Endodermal cell (in vitro differentiated cells): Measurements from ENCODE around the gene RXRA. TPM values are rescaled to one million over a fixed set of nuclear protein-coding genes. Genes with fewer than 3 reads are reported as not detected.

ENCODE experiments used
- DNase-seq: peaks from one replicate; pipeline ENCODE4 v3.0.0-alpha.2; 2017
- H3K27ac ChIP-seq: 2 replicates; pipeline ENCODE4 v1.5.1; 2013; ENCODE audit warnings: mild to moderate bottlenecking, low read depth, low read length, moderate library complexity
- H3K27me3 ChIP-seq: 2 replicates; pipeline ENCODE4 v1.6.1; 2013; ENCODE audit warnings: mild to moderate bottlenecking, low read length, moderate library complexity; ENCODE audit not compliant: insufficient read depth, control insufficient read depth, poor library complexity, severe bottlenecking
- H3K36me3 ChIP-seq: 2 replicates; pipeline ENCODE4 v1.7.0; 2013; ENCODE audit warnings: mild to moderate bottlenecking, low read length, moderate library complexity; ENCODE audit not compliant: control insufficient read depth, insufficient read depth
- H3K4me1 ChIP-seq: one replicate; pipeline ENCODE4 v1.7.0; 2013; ENCODE audit warnings: low read length; ENCODE audit not compliant: control insufficient read depth, insufficient read depth
- H3K4me3 ChIP-seq: 2 replicates; pipeline ENCODE4 v1.5.1; 2013; ENCODE audit warnings: mild to moderate bottlenecking, low read length, moderate library complexity
- H3K9ac ChIP-seq: 2 replicates; pipeline ENCODE4 v1.6.1; 2013; ENCODE audit warnings: mild to moderate bottlenecking, low read length, moderate library complexity; ENCODE audit not compliant: poor library complexity, severe bottlenecking; ENCODE audit errors: extremely low read depth
- H3K9me3 ChIP-seq: 2 replicates; pipeline ENCODE4 v1.6.1; 2013; ENCODE audit warnings: mild to moderate bottlenecking, low read length, moderate library complexity; ENCODE audit not compliant: control insufficient read depth
- H3K27ac Mint-ChIP-seq: 2 replicates; pipeline ENCODE4 v1.8.0; 2020; ENCODE audit warnings: mixed read lengths
- H3K27me3 Mint-ChIP-seq: 2 replicates; pipeline ENCODE4 v1.8.0; 2021; ENCODE audit warnings: mild to moderate bottlenecking, mixed read lengths; ENCODE audit not compliant: insufficient read depth
- H3K36me3 Mint-ChIP-seq: 2 replicates; pipeline ENCODE4 v1.8.0; 2020; ENCODE audit warnings: low read depth, mixed read lengths
- H3K4me1 Mint-ChIP-seq: 2 replicates; pipeline ENCODE4 v1.8.0; 2020; ENCODE audit warnings: mixed read lengths
- H3K4me3 Mint-ChIP-seq: 2 replicates; pipeline ENCODE4 v1.8.0; 2020; ENCODE audit warnings: mild to moderate bottlenecking, moderate library complexity, mixed read lengths
- H3K9me3 Mint-ChIP-seq: 2 replicates; pipeline ENCODE4 v1.8.0; 2020; ENCODE audit warnings: mild to moderate bottlenecking, mixed read lengths
- WGBS, 2 experiments: methylation state at CpG; one replicate each; pipeline versions ENCODE4 v1.1.5 to v1.1.7; 2013; ENCODE audit warnings: missing lambda C conversion rate in 2 of 2, mixed read lengths in 1 of 2; ENCODE audit not compliant: insufficient coverage in 1 of 2, insufficient read length in 1 of 2; 5-methylcytosine and 5-hydroxymethylcytosine counted together
- total RNA-seq, 2 donors: library from RNA; stranded (reverse); fragmentation: NEBNext Ultra II Directional in 1 of 2; extraction: Animal tissue kit (Norgen Biotek cat#: 25700) in 1 of 2; gene quantifications; 2 replicates in 1 of 2; 3 replicates in 1 of 2; pipeline ENCODE4 v1.2.1, GENCODE V29; 2021
- TF ChIP-seq, protein P1 (sequence below): fragments of 200-600 bp; sonication (generic); conservative IDR thresholded peaks from 2 replicates; pipeline ENCODE4 v1.5.0; 2021; ENCODE audit warnings: antibody characterized with exemption, mild to moderate bottlenecking

RXRA gene
- total RNA-seq, 2 donors from 2014 or later, result 58.3 to 70.6 TPM

DNA sequence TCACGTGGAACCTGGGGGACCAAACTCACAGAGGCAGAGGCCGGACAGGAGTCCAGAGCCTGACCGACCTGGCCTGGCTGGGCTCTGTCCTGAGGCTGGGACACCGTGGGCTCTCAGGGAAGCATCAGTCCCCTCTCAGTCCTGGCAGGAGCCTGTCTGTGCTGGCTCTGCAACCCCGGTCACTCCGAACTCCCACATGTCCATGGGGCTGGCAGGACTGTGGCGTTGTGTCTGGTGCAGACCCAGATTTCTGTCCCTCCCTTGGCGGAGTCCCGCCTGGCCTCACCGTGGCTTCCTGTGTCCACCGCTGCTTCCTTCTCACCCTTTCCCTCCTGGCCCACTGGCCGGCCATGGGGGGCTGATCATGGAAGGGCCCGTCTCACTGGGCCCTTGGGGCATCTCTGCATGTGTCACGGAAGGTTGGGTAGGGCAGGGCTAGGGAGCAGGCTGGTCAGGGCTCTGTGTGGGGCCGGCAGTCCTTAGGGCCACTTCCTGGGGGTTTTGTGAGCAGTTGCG, 68.8 kb downstream of the RXRA start:
- Histone ChIP-seq H3K4me1 (no peaks in the 10 kb centered on the region), H3K27me3 (no peaks in the 10 kb centered on the region), H3K27ac (no peak overlapping the region), H3K4me3 (no peak overlapping the region), H3K9ac (no peak overlapping the region), H3K9me3 (peaks cover 11% of the 10 kb centered on the region), H3K36me3 (peaks cover 5% of the 10 kb centered on the region)
- no peaks in the 10 kb centered on the region for H3K27me3 Mint-ChIP-seq
- peaks cover 12% of the 10 kb centered on the region for H3K36me3 Mint-ChIP-seq
- H3K9me3 Mint-ChIP-seq, result peaks cover 8% of the 10 kb centered on the region
- no peaks in the 10 kb centered on the region for H3K4me1 Mint-ChIP-seq
- 93 to 94% methylated on average over 8 to 16 of the region's 16 CpGs for WGBS, 2 experiments
- peak overlapping the region; percentile 17 for H3K27ac Mint-ChIP-seq
- TF ChIP-seq, protein P1, sequence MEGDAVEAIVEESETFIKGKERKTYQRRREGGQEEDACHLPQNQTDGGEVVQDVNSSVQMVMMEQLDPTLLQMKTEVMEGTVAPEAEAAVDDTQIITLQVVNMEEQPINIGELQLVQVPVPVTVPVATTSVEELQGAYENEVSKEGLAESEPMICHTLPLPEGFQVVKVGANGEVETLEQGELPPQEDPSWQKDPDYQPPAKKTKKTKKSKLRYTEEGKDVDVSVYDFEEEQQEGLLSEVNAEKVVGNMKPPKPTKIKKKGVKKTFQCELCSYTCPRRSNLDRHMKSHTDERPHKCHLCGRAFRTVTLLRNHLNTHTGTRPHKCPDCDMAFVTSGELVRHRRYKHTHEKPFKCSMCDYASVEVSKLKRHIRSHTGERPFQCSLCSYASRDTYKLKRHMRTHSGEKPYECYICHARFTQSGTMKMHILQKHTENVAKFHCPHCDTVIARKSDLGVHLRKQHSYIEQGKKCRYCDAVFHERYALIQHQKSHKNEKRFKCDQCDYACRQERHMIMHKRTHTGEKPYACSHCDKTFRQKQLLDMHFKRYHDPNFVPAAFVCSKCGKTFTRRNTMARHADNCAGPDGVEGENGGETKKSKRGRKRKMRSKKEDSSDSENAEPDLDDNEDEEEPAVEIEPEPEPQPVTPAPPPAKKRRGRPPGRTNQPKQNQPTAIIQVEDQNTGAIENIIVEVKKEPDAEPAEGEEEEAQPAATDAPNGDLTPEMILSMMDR, result no peak
- no peak overlapping the region for H3K4me3 Mint-ChIP-seq
- DNase-seq, result no peak

DNA sequence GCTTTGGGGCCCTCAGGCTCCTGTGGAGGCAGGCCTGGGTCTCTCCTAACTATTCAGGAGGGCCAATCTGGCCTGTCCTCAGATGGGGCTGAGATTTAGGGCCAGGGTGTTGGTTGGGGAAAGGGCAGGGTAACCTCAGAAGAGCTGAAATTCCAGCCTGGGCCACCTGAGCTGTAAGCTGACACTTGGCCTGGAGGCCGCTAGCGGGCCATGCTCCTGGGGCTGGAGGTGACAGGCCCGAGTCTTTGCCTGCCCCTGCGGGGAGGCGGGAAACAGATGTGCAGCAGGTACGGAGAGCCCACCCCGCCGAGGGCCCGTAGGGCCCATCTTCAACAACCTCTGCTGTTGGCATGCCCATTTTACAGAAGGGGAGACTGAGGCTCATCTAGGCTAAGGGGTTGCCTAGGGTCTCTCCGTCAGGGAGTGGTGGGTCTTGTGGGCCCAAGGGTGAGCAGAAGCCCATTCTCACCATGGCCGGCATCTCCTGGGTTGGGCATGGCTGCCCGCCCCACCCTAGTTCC, 69.5 kb downstream of the RXRA start:
- H3K4me3 Mint-ChIP-seq, result no peak overlapping the region
- no peaks in the 10 kb centered on the region for H3K4me1 ChIP-seq
- WGBS, 2 experiments, result 73 to 87% methylated on average over 6 to 12 of the region's 12 CpGs
- no peaks in the 10 kb centered on the region for H3K27me3 ChIP-seq
- no peak overlapping the region for H3K4me3 ChIP-seq
- peaks cover 12% of the 10 kb centered on the region for H3K36me3 Mint-ChIP-seq
- H3K27ac Mint-ChIP-seq, result no peak overlapping the region
- no peak for DNase-seq
- H3K27me3 Mint-ChIP-seq, result no peaks in the 10 kb centered on the region
- H3K9me3 ChIP-seq, result peaks cover 11% of the 10 kb centered on the region
- no peak overlapping the region for H3K27ac ChIP-seq
- H3K36me3 ChIP-seq, result peaks cover 5% of the 10 kb centered on the region
- H3K9me3 Mint-ChIP-seq, result peaks cover 8% of the 10 kb centered on the region
- no peaks in the 10 kb centered on the region for H3K4me1 Mint-ChIP-seq
- TF ChIP-seq, protein P1, result no peak
- no peak overlapping the region for H3K9ac ChIP-seq

DNA sequence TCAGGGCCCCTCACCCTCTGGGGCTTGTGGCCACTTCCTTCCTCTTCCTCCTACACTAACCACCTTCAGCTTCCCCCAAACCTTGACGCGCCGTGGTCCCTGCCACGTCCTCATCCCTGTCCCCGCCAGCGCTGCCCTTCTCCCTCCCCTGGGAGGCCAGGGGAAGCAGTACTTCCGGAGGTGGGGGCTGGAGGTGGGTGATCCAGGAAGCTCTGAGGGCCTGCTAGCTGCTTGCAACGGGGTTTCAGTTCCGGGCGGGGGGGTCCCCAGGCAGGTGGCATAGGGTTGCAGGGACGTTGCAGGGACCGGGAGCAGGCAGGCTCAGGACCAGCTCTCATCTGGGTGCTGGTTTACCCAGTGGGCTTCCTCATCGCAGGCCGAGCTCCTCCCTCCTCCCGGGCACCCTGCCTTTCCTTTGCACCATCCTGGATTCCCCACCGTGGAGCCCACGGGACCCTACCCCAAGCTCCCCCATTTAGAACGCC, 70.0 kb downstream of the RXRA start:
- Histone ChIP-seq H3K27me3 (no peaks in the 10 kb centered on the region), H3K27ac (no peak overlapping the region), H3K4me3 (no peak overlapping the region), H3K4me1 (no peaks in the 10 kb centered on the region), H3K36me3 (peaks cover 5% of the 10 kb centered on the region), H3K9ac (no peak overlapping the region), H3K9me3 (peaks cover 11% of the 10 kb centered on the region)
- DNase-seq, result no peak
- TF ChIP-seq, protein P1, result no peak
- peaks cover 11% of the 10 kb centered on the region for H3K36me3 Mint-ChIP-seq
- H3K27ac Mint-ChIP-seq, result no peak overlapping the region
- no peaks in the 10 kb centered on the region for H3K4me1 Mint-ChIP-seq
- WGBS, 2 experiments, result 84 to 94% methylated on average over 6 to 18 of the region's 18 CpGs
- H3K9me3 Mint-ChIP-seq, result peaks cover 8% of the 10 kb centered on the region
- no peak overlapping the region for H3K4me3 Mint-ChIP-seq
- H3K27me3 Mint-ChIP-seq, result no peaks in the 10 kb centered on the region
